ENCODE data around the gene C11orf58.

C11orf58 gene

GRCh38 chr11:16738193-16738946 lies at the start of gene C11orf58:
Gene C11orf58, plus strand, starts transcription at chr11:16738647. Its CDS starts 132 bp downstream, at chr11:16738779.
- no peak for TF ChIP-seq NFIC (IDR thresholded peaks at IDR 0.05)
- TF ChIP-seq YY1 (IDR thresholded peaks at IDR 0.05; ENCODE audit: low read depth) = peak; percentile 89
- 0 out of 2 replicates have a peak, but pooled peaks have one; percentile 23 for TF ChIP-seq ZBTB7A (IDR thresholded peaks at IDR 0.05; ENCODE audit: low read depth)
- peak; percentile 81 for TF ChIP-seq TAF1 (IDR thresholded peaks at IDR 0.05; ENCODE audit: low read depth)
- TF ChIP-seq CREB1 (IDR thresholded peaks at IDR 0.05; ENCODE audit: low read depth) = peak; percentile 85
- no peak for TF ChIP-seq EGR1 (IDR thresholded peaks at IDR 0.05)
- TF ChIP-seq MAX (IDR thresholded peaks at IDR 0.05) = peak; percentile 10; the same call in 1 of the 2 replicates
- TF ChIP-seq EP300 (IDR thresholded peaks at IDR 0.05; ENCODE audit: borderline replicate concordance) = peak; percentile 13; the same call in 1 of the 2 replicates
- TF ChIP-seq REST (IDR thresholded peaks at IDR 0.05; ENCODE audit: low read depth) = no peak
- TF ChIP-seq FOXM1 (IDR thresholded peaks at IDR 0.05; ENCODE audit: borderline replicate concordance, low read depth) = no peak
- no peak for TF ChIP-seq RAD21 (IDR thresholded peaks at IDR 0.05; ENCODE audit: low read depth)
- peak; percentile 24 for TF ChIP-seq TCF12 (IDR thresholded peaks at IDR 0.05; ENCODE audit: low read depth)

- TF ChIP-seq TAF1 (IDR thresholded peaks at IDR 0.05; ENCODE audit: low read depth) (no peak), NFIC (IDR thresholded peaks at IDR 0.05) (no peak), TEAD4 (IDR thresholded peaks at IDR 0.05) (no peak), EGR1 (IDR thresholded peaks at IDR 0.05) (no peak), MAX (IDR thresholded peaks at IDR 0.05) (no peak), RAD21 (IDR thresholded peaks at IDR 0.05; ENCODE audit: low read depth) (no peak), YY1 (IDR thresholded peaks at IDR 0.05; ENCODE audit: low read depth) (no peak), TCF12 (IDR thresholded peaks at IDR 0.05; ENCODE audit: low read depth) (no peak), ZBTB7A (IDR thresholded peaks at IDR 0.05; ENCODE audit: low read depth) (no peak), EP300 (IDR thresholded peaks at IDR 0.05; ENCODE audit: borderline replicate concordance) (no peak), REST (IDR thresholded peaks at IDR 0.05; ENCODE audit: low read depth) (no peak), CEBPB (IDR thresholded peaks at IDR 0.05) (no peak), CREB1 (IDR thresholded peaks at IDR 0.05; ENCODE audit: low read depth) (no peak), USF1 (IDR thresholded peaks at IDR 0.05) (no peak), FOXM1 (IDR thresholded peaks at IDR 0.05; ENCODE audit: borderline replicate concordance, low read depth) (no peak)
Observed at GRCh38 chr11:16690086-16690485, 48.4 kb upstream of the C11orf58 start.

GRCh38 chr11:16703795-16704194 lies 34.7 kb upstream of the C11orf58 start:
- no peak for TF ChIP-seq TAF1 (IDR thresholded peaks at IDR 0.05; ENCODE audit: low read depth)
- no peak for TF ChIP-seq ZBTB7A (IDR thresholded peaks at IDR 0.05; ENCODE audit: low read depth)
- TF ChIP-seq RAD21 (IDR thresholded peaks at IDR 0.05; ENCODE audit: low read depth) = no peak
- TF ChIP-seq FOXM1 (IDR thresholded peaks at IDR 0.05; ENCODE audit: borderline replicate concordance, low read depth) = no peak
- no peak for TF ChIP-seq CREB1 (IDR thresholded peaks at IDR 0.05; ENCODE audit: low read depth)
- no peak for TF ChIP-seq EGR1 (IDR thresholded peaks at IDR 0.05)
- TF ChIP-seq YY1 (IDR thresholded peaks at IDR 0.05; ENCODE audit: low read depth) = no peak
- TF ChIP-seq MAX (IDR thresholded peaks at IDR 0.05) = no peak
- TF ChIP-seq USF1 (IDR thresholded peaks at IDR 0.05) = no peak
- no peak for TF ChIP-seq TEAD4 (IDR thresholded peaks at IDR 0.05)
- TF ChIP-seq EP300 (IDR thresholded peaks at IDR 0.05; ENCODE audit: borderline replicate concordance) = no peak
- no peak for TF ChIP-seq TCF12 (IDR thresholded peaks at IDR 0.05; ENCODE audit: low read depth)

GRCh38 chr11:16713594-16713993 lies 24.9 kb upstream of the C11orf58 start:
- TF ChIP-seq TCF12 (IDR thresholded peaks at IDR 0.05; ENCODE audit: low read depth) = no peak

- TF ChIP-seq USF1 (IDR thresholded peaks at IDR 0.05) = no peak
- TF ChIP-seq CREB1 (IDR thresholded peaks at IDR 0.05; ENCODE audit: low read depth) = no peak
- no peak for TF ChIP-seq CEBPB (IDR thresholded peaks at IDR 0.05)
- no peak for TF ChIP-seq RAD21 (IDR thresholded peaks at IDR 0.05; ENCODE audit: low read depth)
- no peak for TF ChIP-seq EP300 (IDR thresholded peaks at IDR 0.05; ENCODE audit: borderline replicate concordance)
- TF ChIP-seq ZBTB7A (IDR thresholded peaks at IDR 0.05; ENCODE audit: low read depth) = no peak
- no peak for TF ChIP-seq FOXM1 (IDR thresholded peaks at IDR 0.05; ENCODE audit: borderline replicate concordance, low read depth)
- no peak for TF ChIP-seq NFIC (IDR thresholded peaks at IDR 0.05)
Observed at GRCh38 chr11:16722581-16723344, 15.7 kb upstream of the C11orf58 start.
